IMR-90 (cell line): Measurements from ENCODE around the gene CDCP2. TPM values are rescaled to one million over a fixed set of nuclear protein-coding genes. Genes with fewer than 3 reads are reported as not detected.

Experiments used
- ATAC-seq: fragments of 200-7000 bp; cut with Tn5 transposase; 2 replicates; pipeline ENCODE4 v1.9.1; 2020; ENCODE audit warnings: low read depth, mild to moderate bottlenecking, moderate library complexity
- BruUV-seq: library from RNA; stranded (reverse); fragments of 400-500 nt; replicated peaks from 2 replicates; lab custom pipeline; 2021; lab: Mats Ljungman, UMichigan
- CTCF ChIA-PET: fragments of 300-600 bp; formaldehyde crosslinking; extraction: SDS; loops from one replicate; lab custom pipeline; 2021; ENCODE audit warnings: antibody characterized with exemption; lab: Yijun Ruan, JAX
- POLR2A ChIA-PET: fragments of 300-600 bp; sonication (Branson Sonifier 250); formaldehyde crosslinking; loops from one replicate; lab custom pipeline; 2022; ENCODE audit warnings: antibody characterized with exemption; ENCODE audit not compliant: unreplicated experiment; lab: Charles Lee
- DNase-seq: peaks from one replicate; pipeline ENCODE4 v3.0.0; 2013
- H2AFZ ChIP-seq: replicated peaks from 2 replicates; pipeline ENCODE3; 2013; ENCODE audit warnings: low read length, mild to moderate bottlenecking; ENCODE audit not compliant: poor library complexity
- H2AK5ac ChIP-seq: 2 replicates; pipeline ENCODE4 v1.6.1; 2013; ENCODE audit warnings: low read depth, low read length, inconsistent platforms
- H2AK9ac ChIP-seq: replicated peaks from 2 replicates; pipeline ENCODE3; 2013; ENCODE audit warnings: mild to moderate bottlenecking, low read depth, low read length, moderate library complexity; ENCODE audit not compliant: poor library complexity
- H2BK120ac ChIP-seq: 2 replicates; pipeline ENCODE4 v1.6.1; 2013; ENCODE audit warnings: low read depth, low read length, inconsistent platforms
- H2BK15ac ChIP-seq: 3 replicates; pipeline ENCODE4 v1.6.1; 2013; ENCODE audit warnings: low read depth, low read length, inconsistent platforms
- H2BK20ac ChIP-seq: 2 replicates; pipeline ENCODE4 v1.6.1; 2013; ENCODE audit warnings: low read depth, mild to moderate bottlenecking, inconsistent platforms, low read length, moderate library complexity
- H2BK5ac ChIP-seq: 2 replicates; pipeline ENCODE4 v1.6.1; 2013; ENCODE audit warnings: mild to moderate bottlenecking, low read depth, low read length, inconsistent platforms; ENCODE audit not compliant: poor library complexity, severe bottlenecking
- H3K14ac ChIP-seq: replicated peaks from 2 replicates; pipeline ENCODE4 v1.6.1; 2013; ENCODE audit warnings: low read depth, low read length, inconsistent platforms
- H3K18ac ChIP-seq: 2 replicates; pipeline ENCODE4 v1.6.1; 2013; ENCODE audit warnings: low read depth, low read length, control low read depth
- H3K23ac ChIP-seq: 2 replicates; pipeline ENCODE4 v1.6.1; 2013; ENCODE audit warnings: low read depth, low read length, inconsistent platforms
- H3K27ac ChIP-seq: 2 replicates; pipeline ENCODE4 v1.5.1; 2013; ENCODE audit warnings: mild to moderate bottlenecking, control low read depth, low read length; ENCODE audit not compliant: insufficient read depth
- H3K27me3 ChIP-seq: 2 replicates; pipeline ENCODE4 v1.6.1; 2013; ENCODE audit warnings: low read length; ENCODE audit not compliant: control insufficient read depth, insufficient read depth
- H3K36me3 ChIP-seq: 2 replicates; pipeline ENCODE4 v1.6.1; 2013; ENCODE audit warnings: low read length, mixed read lengths; ENCODE audit not compliant: control insufficient read depth, insufficient read depth
- H3K4ac ChIP-seq: 2 replicates; pipeline ENCODE4 v1.6.1; 2013; ENCODE audit warnings: low read depth, low read length, inconsistent platforms
- H3K4me1 ChIP-seq: 2 replicates; pipeline ENCODE4 v1.6.1; 2013; ENCODE audit warnings: low read length, mixed read lengths; ENCODE audit not compliant: control insufficient read depth, insufficient read depth
- H3K4me2 ChIP-seq: 2 replicates; pipeline ENCODE4 v1.6.1; 2013; ENCODE audit warnings: low read depth, mild to moderate bottlenecking, control low read depth, low read length, moderate library complexity
- H3K4me3 ChIP-seq: 2 replicates; pipeline ENCODE4 v1.5.1; 2013; ENCODE audit warnings: low read depth, mild to moderate bottlenecking, control low read depth, low read length, moderate library complexity; ENCODE audit not compliant: insufficient read depth
- H3K56ac ChIP-seq: 2 replicates; pipeline ENCODE4 v1.6.1; 2013; ENCODE audit warnings: low read length, inconsistent platforms; ENCODE audit not compliant: insufficient read depth; ENCODE audit errors: extremely low read depth
- H3K79me1 ChIP-seq, 2 experiments: 2 replicates each; pipeline ENCODE4 v1.6.1; 2013; ENCODE audit warnings: low read length in 2 of 2, inconsistent platforms in 1 of 2, low read depth in 1 of 2
- H3K9ac ChIP-seq: 2 replicates; pipeline ENCODE4 v1.6.1; 2013; ENCODE audit warnings: low read depth, low read length, control low read depth
- H3K9me1 ChIP-seq: 2 replicates; pipeline ENCODE4 v1.6.1; 2013; ENCODE audit warnings: low read length, inconsistent platforms; ENCODE audit not compliant: insufficient read depth
- H3K9me3 ChIP-seq: 2 replicates; pipeline ENCODE4 v1.6.1; 2013; ENCODE audit warnings: low read length; ENCODE audit not compliant: control insufficient read depth, insufficient read depth
- H4K20me1 ChIP-seq: 2 replicates; pipeline ENCODE4 v1.6.1; 2013; ENCODE audit warnings: low read length, inconsistent platforms; ENCODE audit not compliant: insufficient read depth
- H4K5ac ChIP-seq: 2 replicates; pipeline ENCODE4 v1.6.1; 2013; ENCODE audit warnings: mild to moderate bottlenecking, low read depth, low read length, control low read depth
- H4K8ac ChIP-seq, 2 experiments: 2 replicates each; pipeline ENCODE4 v1.6.1; 2013; ENCODE audit warnings: low read depth in 2 of 2, low read length in 2 of 2, control low read depth in 1 of 2, inconsistent platforms in 1 of 2
- H4K91ac ChIP-seq: 2 replicates; pipeline ENCODE4 v1.6.1; 2013; ENCODE audit warnings: low read depth, low read length, inconsistent platforms; ENCODE audit not compliant: insufficient read depth
- BHLHE40 ChIP-seq: fragments of 150-350 bp; IDR thresholded peaks from 2 replicates; pipeline ENCODE4 v1.6.1; 2016; ENCODE audit warnings: mild to moderate bottlenecking, low read depth, low read length
- CEBPB ChIP-seq: IDR thresholded peaks from 2 replicates; pipeline ENCODE4 v1.6.1; 2012; ENCODE audit warnings: low read depth, low read length, improper control_type of control experiment
- CHD1 ChIP-seq: IDR thresholded peaks from 2 replicates; pipeline ENCODE4 v1.6.1; 2012; ENCODE audit warnings: low read depth, low read length, improper control_type of control experiment
- CTCF ChIP-seq: conservative IDR thresholded peaks from 2 replicates; pipeline ENCODE4 v1.5.1; 2012; ENCODE audit warnings: mild to moderate bottlenecking, low read depth, low read length, improper control_type of control experiment
- FOS ChIP-seq: fragments of 150-350 bp; IDR thresholded peaks from 2 replicates; pipeline ENCODE4 v1.6.1; 2016; ENCODE audit warnings: low read depth, low read length
- MAFK ChIP-seq: IDR thresholded peaks from 2 replicates; pipeline ENCODE4 v1.6.1; 2012; ENCODE audit warnings: low read depth, low read length, improper control_type of control experiment
- MAZ ChIP-seq: IDR thresholded peaks from 2 replicates; pipeline ENCODE4 v1.6.1; 2012; ENCODE audit warnings: low read depth, mild to moderate bottlenecking, low read length, improper control_type of control experiment, moderate library complexity, borderline replicate concordance
- MXI1 ChIP-seq: IDR thresholded peaks from 2 replicates; pipeline ENCODE4 v1.6.1; 2012; ENCODE audit warnings: low read depth, mild to moderate bottlenecking, low read length, moderate library complexity, borderline replicate concordance
- NFE2L2 ChIP-seq: fragments of 150-350 bp; IDR thresholded peaks from 2 replicates; pipeline ENCODE4 v1.6.1; 2016; ENCODE audit warnings: low read depth, mild to moderate bottlenecking, low read length
- POLR2A ChIP-seq: IDR thresholded peaks from 2 replicates; pipeline ENCODE4 v1.6.1; 2012; ENCODE audit warnings: mild to moderate bottlenecking, low read depth, low read length
- RAD21 ChIP-seq: IDR thresholded peaks from 2 replicates; pipeline ENCODE4 v1.6.1; 2012; ENCODE audit warnings: low read length, improper control_type of control experiment
- RCOR1 ChIP-seq: IDR thresholded peaks from 2 replicates; pipeline ENCODE4 v1.6.1; 2012; ENCODE audit warnings: mild to moderate bottlenecking, low read length, improper control_type of control experiment; ENCODE audit not compliant: insufficient replicate concordance
- RFX5 ChIP-seq: IDR thresholded peaks from 2 replicates; pipeline ENCODE4 v1.8.0; 2012; ENCODE audit warnings: low read depth, mild to moderate bottlenecking, low read length, moderate library complexity
- SMC3 ChIP-seq: fragments of 150-350 bp; IDR thresholded peaks from 2 replicates; pipeline ENCODE4 v1.6.1; 2016; ENCODE audit warnings: low read depth, mild to moderate bottlenecking, antibody characterized with exemption, low read length, moderate library complexity
- WGBS, 2 experiments: methylation state at CpG; one replicate each; pipeline versions ENCODE4 v1.1.5 to v1.1.7; 2013; ENCODE audit warnings: missing lambda C conversion rate in 2 of 2; ENCODE audit not compliant: insufficient read length in 1 of 2; ENCODE audit errors: extremely low coverage in 2 of 2; 5-methylcytosine and 5-hydroxymethylcytosine counted together
- dilution Hi-C: fragments of 300-500 bp; cut with HindIII; formaldehyde crosslinking; loops from one replicate; pipeline ENCODE4 v1.14.3; 2018; ENCODE audit warnings: low sequenced_read_pairs; ENCODE audit not compliant: unreplicated experiment
- in situ Hi-C: fragments of 300-500 bp; cut with MboI; formaldehyde crosslinking; loops from 3 replicates; pipeline ENCODE4 v1.14.3; 2019; ENCODE audit warnings: low sequenced_read_pairs, inconsistent platforms, mixed read lengths
- intact Hi-C: fragments of 100-400 bp; cut with micrococcal nuclease; formaldehyde crosslinking; loops from 2 replicates; pipeline ENCODE4 v1.10.0; 2022
- polyA plus RNA-seq, 3 experiments: library from polyadenylated mRNA; depleted of rRNA; stranded (reverse); fragments of >200 nt; gene quantifications; 2 replicates each; pipeline ENCODE4 v1.2.3, GENCODE V29; 2012; ENCODE audit warnings: low replicate concordance in 1 of 3
- total RNA-seq: library from RNA; depleted of rRNA; stranded (reverse); fragments of >200 nt; gene quantifications from 2 replicates; pipeline ENCODE4 v1.2.3, GENCODE V29; 2012
- TF ChIP-seq, protein P1 (sequence below): fragments of 150-350 bp; IDR thresholded peaks from 2 replicates; pipeline ENCODE4 v1.6.1; 2017; ENCODE audit warnings: mild to moderate bottlenecking, antibody characterized with exemption, low read length, low read depth
- TF ChIP-seq, protein P2 (sequence below): fragments of 150-350 bp; IDR thresholded peaks from 2 replicates; pipeline ENCODE4 v1.6.1; 2016; ENCODE audit warnings: low read depth, mild to moderate bottlenecking, low read length, moderate library complexity, borderline replicate concordance

Gene CDCP2
- total and polyA plus RNA-seq, 2 of the 4 experiments (the other 2 are of a cell fraction): not detected

- Histone ChIP-seq H3K4me1 (peaks cover 4% of the 10 kb centered on the region; the same call in 1 of the 2 replicates), H3K79me1 (no peaks in the 10 kb centered on the region), H3K4me2 (no peak overlapping the region), H3K56ac (no peak overlapping the region), H3K14ac (no peak overlapping the region), H3K4ac (no peak overlapping the region), H3K4me3 (no peak overlapping the region), H2AK5ac (no peak overlapping the region), H4K20me1 (no peaks in the 10 kb centered on the region), H3K18ac (no peak overlapping the region), H3K27me3 (no peaks in the 10 kb centered on the region; the same call in 1 of the 2 replicates), H4K8ac (no peak overlapping the region), H3K9ac (no peak overlapping the region), H2AK9ac (no peak overlapping the region), H2BK20ac (no peak overlapping the region), H3K9me3 (no peaks in the 10 kb centered on the region), H2BK120ac (no peak overlapping the region), H4K91ac (no peak overlapping the region), H2BK15ac (no peak overlapping the region), H2AFZ (no peak overlapping the region), H3K27ac (no peak overlapping the region), H4K5ac (no peak overlapping the region), H3K36me3 (no peaks in the 10 kb centered on the region), H3K9me1 (no peaks in the 10 kb centered on the region; the same call in 1 of the 2 replicates), H3K23ac (no peak overlapping the region), H2BK5ac (no peak overlapping the region)
- no TSS peak for BruUV-seq
- ATAC-seq: no peak
- intact Hi-C loops: no loop called here
- no CpG with 5 or more reads among the region's 7 CpGs for WGBS, 2 experiments
- no peak for TF ChIP-seq MXI1
- TF ChIP-seq SMC3: no peak
- no peak for TF ChIP-seq CTCF
- TF ChIP-seq BHLHE40: no peak
- no peak for TF ChIP-seq RFX5
- TF ChIP-seq CEBPB: no peak
- no peak for TF ChIP-seq MAZ
- TF ChIP-seq FOS: no peak
- TF ChIP-seq CHD1: no peak
- no peak for TF ChIP-seq RCOR1
- no peak for TF ChIP-seq MAFK
- no peak for TF ChIP-seq RAD21
- no peak for TF ChIP-seq NFE2L2
- TF ChIP-seq, protein P1, sequence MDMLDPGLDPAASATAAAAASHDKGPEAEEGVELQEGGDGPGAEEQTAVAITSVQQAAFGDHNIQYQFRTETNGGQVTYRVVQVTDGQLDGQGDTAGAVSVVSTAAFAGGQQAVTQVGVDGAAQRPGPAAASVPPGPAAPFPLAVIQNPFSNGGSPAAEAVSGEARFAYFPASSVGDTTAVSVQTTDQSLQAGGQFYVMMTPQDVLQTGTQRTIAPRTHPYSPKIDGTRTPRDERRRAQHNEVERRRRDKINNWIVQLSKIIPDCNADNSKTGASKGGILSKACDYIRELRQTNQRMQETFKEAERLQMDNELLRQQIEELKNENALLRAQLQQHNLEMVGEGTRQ: no peak
- TF ChIP-seq, protein P2, sequence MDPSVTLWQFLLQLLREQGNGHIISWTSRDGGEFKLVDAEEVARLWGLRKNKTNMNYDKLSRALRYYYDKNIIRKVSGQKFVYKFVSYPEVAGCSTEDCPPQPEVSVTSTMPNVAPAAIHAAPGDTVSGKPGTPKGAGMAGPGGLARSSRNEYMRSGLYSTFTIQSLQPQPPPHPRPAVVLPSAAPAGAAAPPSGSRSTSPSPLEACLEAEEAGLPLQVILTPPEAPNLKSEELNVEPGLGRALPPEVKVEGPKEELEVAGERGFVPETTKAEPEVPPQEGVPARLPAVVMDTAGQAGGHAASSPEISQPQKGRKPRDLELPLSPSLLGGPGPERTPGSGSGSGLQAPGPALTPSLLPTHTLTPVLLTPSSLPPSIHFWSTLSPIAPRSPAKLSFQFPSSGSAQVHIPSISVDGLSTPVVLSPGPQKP: no peak
- TF ChIP-seq POLR2A: no peak
- dilution Hi-C loops: no loop called here
- DNase-seq: no peak
- in situ Hi-C loops: no loop called here
- POLR2A ChIA-PET: interaction anchor here (0.6 kb wide), 1 partner anchor 375 kb away, joined by 4 read pairs; no protein-coding TSS in a partner anchor
- CTCF ChIA-PET: interaction anchor here (1.1 kb wide), 1 partner anchor 22 kb away, joined by 3 read pairs; no protein-coding TSS in a partner anchor
These were observed 40.8 kb downstream of the CDCP2 start for GRCh38 chr1:54112027-54112426.
